HTR-8/SVneo (cell line): ENCODE results near the gene GOLT1A.
A peak's percentile ranks its signal among the peaks of the same experiment; 100 is the strongest.

ENCODE experiments used
- DNase-seq: peaks from one replicate; pipeline ENCODE4 v3.0.0; 2011; ENCODE audit warnings: low spot score, mixed read lengths; ENCODE audit not compliant: insufficient read length
- FAIRE-seq: peaks from 2 replicates; lab custom pipeline; 2011; peaks lifted over from hg19 to GRCh38; lab: Jason Lieb, UNC

GOLT1A gene

DNA sequence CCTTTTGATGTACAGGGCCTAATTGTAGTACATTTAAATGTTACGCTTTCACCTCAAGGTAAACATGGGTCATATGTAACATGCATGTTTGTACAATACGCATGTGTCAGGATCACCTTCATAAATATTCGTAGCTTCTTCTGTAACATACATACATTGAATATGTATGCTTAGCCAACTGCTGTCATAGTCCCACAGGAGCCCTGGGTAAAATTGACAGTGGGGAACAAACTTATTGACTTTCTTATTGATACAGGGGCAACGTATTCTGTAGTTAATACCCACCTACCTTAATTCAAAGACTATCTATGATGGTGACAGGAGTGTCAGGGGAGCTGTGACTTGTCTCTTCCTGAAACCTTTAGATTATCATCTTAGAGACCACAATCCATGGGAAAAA is 43.9 kb downstream of the GOLT1A start:
- no peak for DNase-seq
- FAIRE-seq: peak; percentile 49

- DNase-seq (no peak), FAIRE-seq (no peak)
Measured at GRCh38 chr1:204167730-204168129, 46.1 kb downstream of the GOLT1A start.

GRCh38 chr1:204166219-204166618 is 47.6 kb downstream of the GOLT1A start, which contains the start of gene REN:
TSS of gene REN (minus strand) at chr1:204166337. CDS start at chr1:204166293, 44 bp downstream.
- no peak for FAIRE-seq

GRCh38 chr1:204162494-204163074 is 51.2 kb downstream of the GOLT1A start:
- DNase-seq (peak; percentile 92), FAIRE-seq (peak; percentile 79)

More at GRCh38 chr1:204166219-204166618, 47.6 kb downstream of the GOLT1A start, which contains the start of gene REN:
- DNase-seq: no peak

GRCh38 chr1:204161609-204162493 is 51.9 kb downstream of the GOLT1A start:
- FAIRE-seq: no peak
- DNase-seq: no peak

GRCh38 chr1:204157962-204158361 is 55.8 kb downstream of the GOLT1A start:
- no peak for DNase-seq
- FAIRE-seq: no peak

DNA sequence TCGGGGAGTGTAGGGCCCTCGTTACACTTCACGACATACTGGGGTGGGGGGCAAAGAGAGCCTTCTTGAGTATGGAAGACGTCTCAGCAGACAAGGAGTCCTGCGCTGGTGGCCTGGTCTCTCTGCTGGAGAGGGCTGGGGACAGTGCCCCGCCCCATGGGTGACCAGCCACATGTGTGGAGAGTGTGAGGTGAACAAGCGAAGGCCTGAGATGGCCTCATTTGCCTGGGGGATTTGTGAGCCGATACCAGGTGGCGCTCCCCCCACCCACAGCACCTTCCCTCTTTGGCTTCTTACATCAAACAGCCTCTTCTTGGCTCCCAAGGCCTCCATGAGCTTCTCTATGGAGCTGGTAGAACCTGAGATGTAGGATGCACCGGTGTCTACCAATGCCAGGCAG is 57.9 kb downstream of the GOLT1A start:
- FAIRE-seq: no peak

GRCh38 chr1:204154568-204155255 is 59.1 kb downstream of the GOLT1A start:
- DNase-seq (no peak), FAIRE-seq (peak; percentile 59)

More for the DNA sequence above, 57.9 kb downstream of the GOLT1A start:
- no peak for DNase-seq

- DNase-seq (no peak), FAIRE-seq (no peak)
Measured at GRCh38 chr1:204153667-204154066, 60.1 kb downstream of the GOLT1A start.

DNA sequence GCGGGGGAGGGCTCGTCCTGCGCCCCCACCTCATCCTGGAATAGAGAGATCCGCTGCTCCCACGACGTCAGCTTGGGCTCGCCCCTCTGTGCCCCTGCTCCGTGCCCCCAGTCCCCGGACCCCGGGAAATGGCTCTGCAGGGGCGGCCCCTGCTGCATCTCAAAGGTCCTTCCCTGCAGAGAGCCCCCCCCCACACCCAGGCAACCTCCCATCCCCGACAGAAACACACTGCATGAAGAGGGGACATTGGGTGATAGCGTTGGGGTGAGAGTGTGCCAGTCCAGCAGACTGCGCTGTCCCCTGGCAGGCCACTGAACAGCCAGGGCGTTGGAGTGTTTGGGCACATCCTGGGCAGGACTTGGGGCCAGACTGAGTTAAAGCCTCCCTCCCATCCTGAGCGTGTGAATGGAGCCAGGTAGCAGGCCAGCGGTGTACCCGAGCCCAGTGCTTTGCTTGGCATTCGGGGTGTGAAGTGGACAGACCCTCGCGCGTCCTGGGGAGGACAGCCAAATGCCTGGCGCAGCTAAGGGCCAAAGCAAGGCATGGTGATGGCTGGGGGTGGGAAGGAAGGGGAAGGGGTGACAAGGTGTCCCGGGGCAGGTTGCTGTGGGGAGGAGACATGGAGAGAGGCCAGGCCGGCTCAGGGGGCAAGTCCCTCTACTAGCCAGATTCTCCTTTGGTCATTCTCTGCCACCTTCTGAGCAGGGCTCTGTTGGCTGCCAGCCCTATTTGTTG is 61.3 kb downstream of the GOLT1A start:
- FAIRE-seq: peak; percentile 26

GRCh38 chr1:204151552-204152309 is 62.1 kb downstream of the GOLT1A start, which contains the start of gene ETNK2:
TSS of gene ETNK2 (minus strand) at chr1:204152044. CDS start at chr1:204151852, 192 bp downstream.
- peak; percentile 87 for DNase-seq
- FAIRE-seq: peak; percentile 95

More for the DNA sequence above, 61.3 kb downstream of the GOLT1A start:
- DNase-seq: no peak

DNA sequence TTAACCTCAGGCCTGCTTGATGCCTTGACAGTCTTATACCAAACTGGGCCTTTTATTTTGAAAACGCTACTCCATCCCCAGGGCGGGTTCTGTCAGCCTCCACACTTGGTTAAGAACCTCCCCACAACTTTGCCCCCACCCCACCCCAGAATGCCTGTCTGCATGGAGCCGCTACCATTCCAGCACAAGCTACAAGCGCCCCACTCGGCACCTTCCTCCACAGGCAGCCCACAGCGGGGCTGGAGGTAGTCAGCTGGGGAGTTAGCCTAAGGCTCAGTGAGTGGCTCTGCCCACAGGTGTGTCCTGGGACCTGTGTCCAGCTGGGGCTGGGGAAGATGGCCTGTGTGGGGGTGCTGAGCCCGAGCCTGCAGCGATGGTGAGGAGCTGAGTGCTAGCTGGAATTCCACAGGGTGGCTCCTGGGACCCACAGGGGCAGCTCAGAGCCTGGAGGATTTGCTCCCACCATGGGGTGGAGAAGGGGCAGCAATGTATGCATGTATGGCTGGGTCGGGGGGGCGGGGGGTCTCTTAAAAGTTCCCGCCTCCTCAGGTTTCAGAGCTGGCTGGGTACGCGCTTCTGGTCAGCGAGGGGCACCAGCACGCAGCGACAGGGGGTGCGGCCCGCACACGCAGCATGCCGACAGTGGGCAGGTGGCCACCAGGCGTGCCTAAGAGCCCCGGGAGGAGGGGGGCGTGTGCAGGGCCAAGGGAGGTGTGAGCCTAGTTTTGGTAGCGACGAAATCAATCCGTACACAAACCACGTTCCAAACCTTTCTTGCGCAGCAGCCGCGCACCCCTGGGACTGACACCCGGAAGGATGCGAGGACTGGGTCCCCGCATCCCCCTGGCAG is 62.9 kb downstream of the GOLT1A start:
- peak; percentile 9 for FAIRE-seq
- no peak for DNase-seq

GRCh38 chr1:204149635-204150565 is 63.9 kb downstream of the GOLT1A start:
- DNase-seq: no peak
- FAIRE-seq: peak; percentile 46

GRCh38 chr1:204149107-204149506 is 64.7 kb downstream of the GOLT1A start:
- FAIRE-seq: no peak
- DNase-seq: no peak
